Peyer's patch (tissue), 4 donors: Measurements from ENCODE around the gene MRPL49.

Source experiments
- CTCF ChIP-seq, 6 experiments: fragments of 450-650 bp in 4 of 6; fragments of 200-600 bp in 2 of 6; sonication (generic) in 1 of 6; IDR thresholded peaks; one replicate each; pipeline ENCODE4 v1.5.1; 2017 to 2019; ENCODE audit warnings: antibody characterized with exemption in 6 of 6, mild to moderate bottlenecking in 3 of 6, moderate library complexity in 1 of 6
- POLR2A ChIP-seq, 2 donors: fragments of 450-650 bp; IDR thresholded peaks; one replicate each; pipeline ENCODE4 v1.5.1; 2017; ENCODE audit warnings: antibody characterized with exemption in 2 of 2, mild to moderate bottlenecking in 2 of 2, moderate library complexity in 2 of 2

GRCh38 chr11:65156256-65156655 lies 34.1 kb downstream of the MRPL49 start:
- TF ChIP-seq CTCF (IDR thresholded peaks at IDR 0.05), result no peak
- no peak for TF ChIP-seq POLR2A (IDR thresholded peaks at IDR 0.05)
